PC-3 (cell line): Measurements from ENCODE around the gene PPP1R36. TPM values are rescaled to one million over a fixed set of nuclear protein-coding genes. Genes with fewer than 3 reads are reported as not detected.

Experiments
- ATAC-seq: fragments of 200-7000 bp; cut with Tn5 transposase; 2 replicates; pipeline ENCODE4 v1.9.1; 2020; ENCODE audit warnings: mild to moderate bottlenecking, moderate library complexity
- BruUV-seq: library from RNA; stranded (reverse); fragments of 400-500 nt; replicated peaks from 2 replicates; lab custom pipeline; 2021; lab: Mats Ljungman, UMichigan
- CTCF ChIA-PET: fragments of 300-600 bp; sonication (Branson Sonifier 250); formaldehyde crosslinking; loops from one replicate; lab custom pipeline; 2022; ENCODE audit warnings: antibody characterized with exemption; lab: Charles Lee
- POLR2A ChIA-PET: fragments of 300-600 bp; sonication (Branson Sonifier 250); formaldehyde crosslinking; loops from one replicate; lab custom pipeline; 2022; ENCODE audit warnings: antibody characterized with exemption; ENCODE audit not compliant: unreplicated experiment; lab: Charles Lee
- DNase-seq: peaks from one replicate; pipeline ENCODE4 v3.0.0-alpha.2; 2015
- H2AFZ ChIP-seq: fragments of 300-600 bp; sonication (generic); 2 replicates; pipeline ENCODE4 v1.6.0; 2016; ENCODE audit warnings: antibody characterized with exemption, low read length
- H3F3A ChIP-seq: fragments of 300-600 bp; sonication (generic); one replicate; pipeline ENCODE4 v1.6.0; 2017; ENCODE audit warnings: antibody characterized with exemption, low read length, control low read depth, mild to moderate bottlenecking; ENCODE audit not compliant: unreplicated experiment
- H3K27ac ChIP-seq: fragments of 300-600 bp; sonication (generic); 2 replicates; pipeline ENCODE4 v1.5.1; 2016; ENCODE audit warnings: mild to moderate bottlenecking, low read length
- H3K27me3 ChIP-seq: fragments of 300-600 bp; sonication (generic); 2 replicates; pipeline ENCODE4 v1.6.1; 2016; ENCODE audit warnings: low read length, mixed read lengths
- H3K36me3 ChIP-seq: fragments of 300-600 bp; sonication (generic); 2 replicates; pipeline ENCODE4 v1.6.1; 2016; ENCODE audit warnings: low read depth, mixed run types, low read length, mixed read lengths
- H3K4me1 ChIP-seq: fragments of 300-600 bp; sonication (generic); 2 replicates; pipeline ENCODE4 v1.5.1; 2016; ENCODE audit warnings: low read length; ENCODE audit not compliant: insufficient read depth
- H3K4me2 ChIP-seq: fragments of 300-600 bp; sonication (generic); 2 replicates; pipeline ENCODE4 v1.6.0; 2016; ENCODE audit warnings: low read length
- H3K4me3 ChIP-seq: fragments of 300-600 bp; sonication (generic); 2 replicates; pipeline ENCODE4 v1.5.1; 2016; ENCODE audit warnings: mild to moderate bottlenecking, low read length, mixed read lengths
- H3K79me2 ChIP-seq: fragments of 300-600 bp; sonication (generic); 2 replicates; pipeline ENCODE4 v1.6.1; 2017; ENCODE audit warnings: low read length, mixed read lengths
- H3K9ac ChIP-seq: fragments of 300-600 bp; sonication (generic); 2 replicates; pipeline ENCODE4 v1.6.0; 2016; ENCODE audit warnings: mild to moderate bottlenecking, low read length
- H3K9me2 ChIP-seq: fragments of 300-600 bp; sonication (generic); replicated peaks from 2 replicates; pipeline ENCODE4 v1.6.1; 2016; ENCODE audit warnings: mixed run types, low read length, mixed read lengths
- H3K9me3 ChIP-seq: fragments of 300-600 bp; sonication (generic); 2 replicates; pipeline ENCODE4 v1.6.1; 2016; ENCODE audit warnings: low read length, mixed read lengths
- H4K20me1 ChIP-seq: fragments of 300-600 bp; sonication (generic); 2 replicates; pipeline ENCODE4 v1.6.1; 2016; ENCODE audit warnings: low read length, mixed read lengths
- CTCF ChIP-seq: fragments of 300-600 bp; sonication (generic); conservative IDR thresholded peaks from 2 replicates; pipeline ENCODE4 v1.5.1; 2017; ENCODE audit warnings: antibody characterized with exemption, low read depth, mild to moderate bottlenecking, low read length
- EZH2 ChIP-seq: fragments of 300-600 bp; sonication (generic); IDR thresholded peaks from one replicate; pipeline ENCODE4 v1.6.1; 2017; ENCODE audit warnings: antibody characterized with exemption, mild to moderate bottlenecking, low read length; ENCODE audit not compliant: unreplicated experiment
- EZH2phosphoT487 ChIP-seq: fragments of 300-600 bp; sonication (generic); IDR thresholded peaks from 2 replicates; pipeline ENCODE4 v1.6.1; 2018; ENCODE audit warnings: mild to moderate bottlenecking, antibody characterized with exemption, low read length, borderline replicate concordance
- intact Hi-C: fragments of 100-400 bp; cut with micrococcal nuclease; formaldehyde crosslinking; loops from 2 replicates; pipeline ENCODE4 v1.9.0; 2023
- total RNA-seq: library from RNA; depleted of rRNA; stranded (reverse); fragments of >200 nt; gene quantifications from 2 replicates; pipeline ENCODE4 v1.2.3, GENCODE V29; 2014

PPP1R36 gene
- total RNA-seq, 1 experiment from 2014 or later = 0.26 TPM

GRCh38 chr14:64636208-64636979 lies 86.6 kb downstream of the PPP1R36 start:
- Histone ChIP-seq H3K4me2 (peak overlapping the region; percentile 28), H3K79me2 (no peaks in the 10 kb centered on the region), H3F3A (no peaks in the 10 kb centered on the region), H3K27ac (no peak overlapping the region), H3K9me3 (no peaks in the 10 kb centered on the region), H3K9ac (no peak overlapping the region), H4K20me1 (no peaks in the 10 kb centered on the region), H3K27me3 (no peaks in the 10 kb centered on the region), H3K4me3 (no peak overlapping the region), H3K36me3 (no peaks in the 10 kb centered on the region), H2AFZ (peak overlapping the region; percentile 77), H3K9me2 (no peaks in the 10 kb centered on the region), H3K4me1 (peaks cover 11% of the 10 kb centered on the region; the same call in 1 of the 2 replicates)
- no TSS peak for BruUV-seq
- intact Hi-C loops = loop anchor here (1.0 to 10.0 kb wide), 4 partner anchors 96 to 292 kb away; partner anchors contain the start of gene HSPA2
- CTCF ChIA-PET = interaction anchor here (0.6 to 2.0 kb wide), 10 partner anchors 15 to 292 kb away, joined by 3 to 19 read pairs (median 4); partner anchors contain the start of gene HSPA2
- peak; percentile 93 for TF ChIP-seq CTCF
- no peak for TF ChIP-seq EZH2phosphoT487
- POLR2A ChIA-PET = interaction anchor here (0.5 to 1.2 kb wide), 3 partner anchors 68 to 116 kb away, joined by 3 to 10 read pairs (median 4); partner anchors contain the start of genes HSPA2 and PLEKHG3
- DNase-seq (peak; percentile 87), ATAC-seq (peak; percentile 93)

GRCh38 chr14:64636980-64637429 lies 87.2 kb downstream of the PPP1R36 start:
- Histone ChIP-seq H4K20me1 (no peaks in the 10 kb centered on the region), H3K4me1 (peaks cover 11% of the 10 kb centered on the region; the same call in 1 of the 2 replicates), H3K27me3 (no peaks in the 10 kb centered on the region), H3K4me3 (no peak overlapping the region), H3K4me2 (peak overlapping the region; percentile 28), H3K9me3 (no peaks in the 10 kb centered on the region), H3F3A (no peaks in the 10 kb centered on the region), H3K9ac (no peak overlapping the region), H3K79me2 (no peaks in the 10 kb centered on the region), H3K27ac (no peak overlapping the region), H3K9me2 (no peaks in the 10 kb centered on the region), H2AFZ (peak overlapping the region; percentile 17; the same call in 1 of the 2 replicates), H3K36me3 (no peaks in the 10 kb centered on the region)
- ChIA-PET POLR2A (interaction anchor here (0.6 to 1.2 kb wide), 2 partner anchors 67 to 97 kb away, joined by 3 to 10 read pairs; partner anchors contain the start of genes HSPA2 and PLEKHG3), CTCF (interaction anchor here (0.6 to 2.0 kb wide), 7 partner anchors 18 to 293 kb away, joined by 3 to 19 read pairs (median 5); partner anchors contain the start of gene HSPA2)
- no TSS peak for BruUV-seq
- ATAC-seq (no peak), DNase-seq (no peak)
- TF ChIP-seq EZH2 (no peak), EZH2phosphoT487 (no peak), CTCF (0 out of 2 replicates have a peak, but pooled peaks have one; percentile 18)
- intact Hi-C loops = loop anchor here (1.0 to 10.0 kb wide), 4 partner anchors 97 to 293 kb away; partner anchors contain the start of gene HSPA2
